ENCODE data around the gene NPR2.

Gene NPR2

DNA sequence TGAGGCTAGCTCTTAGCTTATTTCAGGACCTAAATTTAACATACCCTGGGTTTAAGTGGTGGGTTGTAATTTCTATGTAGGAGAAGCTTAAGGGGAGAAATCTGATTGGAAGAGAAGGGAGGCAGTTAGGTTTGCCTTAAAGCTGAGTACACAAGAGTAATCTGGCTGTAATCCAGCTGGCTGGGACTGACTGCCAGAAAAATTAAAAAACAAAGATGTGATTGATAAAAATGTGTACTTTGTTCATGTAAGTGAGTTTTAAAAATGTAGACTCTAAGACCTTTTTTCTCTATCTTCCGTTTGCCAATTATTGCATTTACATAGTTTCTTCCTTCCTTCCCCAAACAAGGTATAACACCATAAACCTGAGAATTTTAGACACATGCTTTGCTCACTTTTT is 19.9 kb upstream of the NPR2 start:
- DNase-seq (ENCODE audit: low read depth in 2 of 2) = peak; percentile 63 to 66
- H3K4me3 ChIP-seq (replicated peaks in 1 of 2; ENCODE audit: low read depth in 2 of 2, low read length in 2 of 2) = no peak overlapping the region
- TF ChIP-seq, protein P1, sequence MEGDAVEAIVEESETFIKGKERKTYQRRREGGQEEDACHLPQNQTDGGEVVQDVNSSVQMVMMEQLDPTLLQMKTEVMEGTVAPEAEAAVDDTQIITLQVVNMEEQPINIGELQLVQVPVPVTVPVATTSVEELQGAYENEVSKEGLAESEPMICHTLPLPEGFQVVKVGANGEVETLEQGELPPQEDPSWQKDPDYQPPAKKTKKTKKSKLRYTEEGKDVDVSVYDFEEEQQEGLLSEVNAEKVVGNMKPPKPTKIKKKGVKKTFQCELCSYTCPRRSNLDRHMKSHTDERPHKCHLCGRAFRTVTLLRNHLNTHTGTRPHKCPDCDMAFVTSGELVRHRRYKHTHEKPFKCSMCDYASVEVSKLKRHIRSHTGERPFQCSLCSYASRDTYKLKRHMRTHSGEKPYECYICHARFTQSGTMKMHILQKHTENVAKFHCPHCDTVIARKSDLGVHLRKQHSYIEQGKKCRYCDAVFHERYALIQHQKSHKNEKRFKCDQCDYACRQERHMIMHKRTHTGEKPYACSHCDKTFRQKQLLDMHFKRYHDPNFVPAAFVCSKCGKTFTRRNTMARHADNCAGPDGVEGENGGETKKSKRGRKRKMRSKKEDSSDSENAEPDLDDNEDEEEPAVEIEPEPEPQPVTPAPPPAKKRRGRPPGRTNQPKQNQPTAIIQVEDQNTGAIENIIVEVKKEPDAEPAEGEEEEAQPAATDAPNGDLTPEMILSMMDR (IDR thresholded peaks at IDR 0.05; ENCODE audit: low read depth, low read length) = no peak

DNA sequence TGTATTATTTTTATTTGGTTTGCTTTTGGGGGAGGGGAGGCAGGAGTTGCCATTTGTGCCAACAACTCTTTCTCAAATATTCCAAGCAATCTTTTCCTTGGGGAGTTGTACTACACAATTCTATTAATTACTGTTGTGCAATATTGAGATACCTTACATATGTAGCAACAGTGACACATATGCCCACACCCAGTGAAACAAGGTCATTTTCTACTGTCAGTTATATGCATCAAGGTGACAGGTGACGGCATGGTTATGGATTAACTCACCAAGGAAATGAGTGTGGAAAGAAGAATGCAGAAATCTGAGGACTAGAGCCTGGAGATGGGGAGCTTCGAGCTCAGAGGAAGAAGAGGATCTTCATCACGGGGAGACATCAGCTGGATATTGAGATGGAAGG is 19.4 kb upstream of the NPR2 start:
- peak; percentile 32 to 48 for DNase-seq (ENCODE audit: low read depth in 2 of 2)
- TF ChIP-seq, protein P1 (IDR thresholded peaks at IDR 0.05; ENCODE audit: low read depth, low read length) = no peak
- H3K4me3 ChIP-seq (replicated peaks in 1 of 2; ENCODE audit: low read depth in 2 of 2, low read length in 2 of 2) = no peak overlapping the region

DNA sequence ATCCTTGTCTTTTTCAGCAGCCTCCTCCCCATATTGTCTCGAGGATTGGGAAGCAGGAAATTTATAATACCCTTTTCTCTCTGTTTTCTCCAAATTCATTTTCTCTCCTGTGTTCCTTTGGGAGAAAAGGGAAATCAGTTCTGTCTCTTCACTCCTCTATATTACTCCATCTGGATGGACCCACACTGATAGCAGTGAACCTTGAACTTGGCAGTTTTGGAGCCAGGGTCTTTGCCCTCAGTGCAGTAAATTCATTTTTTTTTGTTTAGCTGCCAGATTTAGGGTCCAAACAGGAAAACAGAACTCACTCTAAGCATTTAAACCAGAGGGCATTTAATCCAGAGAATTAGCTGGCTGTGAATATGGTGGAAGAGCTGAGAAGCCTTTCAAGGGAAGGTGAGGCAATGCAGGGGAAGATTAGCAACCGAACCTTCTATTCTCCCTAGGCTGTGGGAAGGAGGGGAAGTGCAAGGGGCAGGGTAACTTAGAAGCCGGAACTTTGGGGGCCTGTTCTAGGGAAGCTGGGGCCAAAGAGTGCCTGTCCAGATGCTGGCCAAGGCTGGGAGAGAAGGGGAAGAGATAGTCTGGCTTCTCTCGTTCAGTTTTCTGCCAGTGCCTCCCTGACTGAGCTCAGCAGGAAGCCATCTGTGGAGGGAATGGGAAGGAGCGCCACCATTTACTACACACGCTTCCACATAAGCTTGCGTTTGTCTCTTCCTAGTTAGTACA is 16.3 kb upstream of the NPR2 start:
- H3K4me3 ChIP-seq (replicated peaks in 1 of 2; ENCODE audit: low read depth in 2 of 2, low read length in 2 of 2) = no peak overlapping the region
- peak in 1 of 2 donors; percentile 46 for DNase-seq (ENCODE audit: low read depth in 2 of 2)
- TF ChIP-seq, protein P1 (IDR thresholded peaks at IDR 0.05; ENCODE audit: low read depth, low read length) = no peak

DNA sequence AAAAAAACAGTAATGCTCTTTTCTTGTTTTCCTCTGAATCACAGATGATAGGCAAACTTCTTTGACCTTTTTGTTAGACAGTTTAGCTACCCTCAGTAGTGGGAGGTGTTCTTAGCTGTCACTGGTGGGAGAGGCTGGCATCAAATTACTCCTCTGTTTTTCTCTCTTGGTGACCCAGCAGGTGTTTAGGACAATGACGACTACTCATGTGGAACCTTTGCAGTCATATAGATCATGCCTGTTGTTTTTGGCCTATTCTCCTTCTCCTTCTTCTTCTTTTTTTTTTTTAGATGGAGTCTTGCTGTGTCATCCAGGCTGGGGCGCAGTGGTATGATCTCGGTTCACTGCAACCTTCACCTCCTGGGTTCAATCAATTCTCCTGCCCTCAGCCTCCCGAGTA is 15.4 kb upstream of the NPR2 start:
- TF ChIP-seq, protein P1 (IDR thresholded peaks at IDR 0.05; ENCODE audit: low read depth, low read length) = no peak
- no peak overlapping the region for H3K4me3 ChIP-seq (replicated peaks in 1 of 2; ENCODE audit: low read depth in 2 of 2, low read length in 2 of 2)
- DNase-seq (ENCODE audit: low read depth in 2 of 2) = no peak

DNA sequence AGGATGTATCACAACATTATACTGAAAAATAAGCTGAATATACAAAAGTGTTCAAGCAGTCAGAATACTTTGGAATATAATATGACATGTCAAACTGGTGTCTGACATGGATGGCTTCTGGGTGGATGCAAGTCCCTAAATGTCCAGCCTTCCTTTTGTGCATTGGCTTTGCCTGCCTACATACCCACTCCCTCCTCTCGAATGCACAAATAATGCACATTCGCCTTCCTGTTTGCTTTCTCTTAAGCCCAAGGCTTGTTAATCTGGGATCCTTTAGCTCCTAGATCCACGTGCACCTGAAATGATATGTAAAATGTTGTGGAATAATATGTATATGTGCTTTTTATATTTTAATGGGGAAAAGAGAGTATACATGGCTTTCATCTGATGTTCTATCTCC is 12.9 kb upstream of the NPR2 start:
- TF ChIP-seq, protein P1 (IDR thresholded peaks at IDR 0.05; ENCODE audit: low read depth, low read length) = no peak
- no peak for DNase-seq (ENCODE audit: low read depth in 2 of 2)
- H3K4me3 ChIP-seq (replicated peaks in 1 of 2; ENCODE audit: low read depth in 2 of 2, low read length in 2 of 2) = no peak overlapping the region

DNA sequence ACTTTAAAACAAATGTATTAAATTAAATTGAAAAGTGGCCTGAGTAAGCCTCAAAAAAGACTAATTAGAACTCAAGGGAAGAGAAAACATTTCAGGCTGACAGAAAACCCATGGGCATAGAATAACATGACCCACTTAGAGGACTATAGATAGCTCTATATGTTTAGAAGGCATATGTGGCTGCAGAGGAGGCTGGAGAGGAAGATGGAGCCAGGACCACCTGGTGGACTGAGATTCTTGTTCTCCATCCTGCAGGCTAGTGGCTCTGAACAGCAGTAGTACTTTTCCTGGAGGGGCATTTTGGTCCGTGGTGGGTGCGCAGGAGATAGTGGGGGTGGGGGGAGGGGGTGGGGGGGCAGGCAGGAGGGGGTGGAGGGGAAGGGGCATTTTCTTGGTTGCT is 10.3 kb upstream of the NPR2 start:
- TF ChIP-seq, protein P1 (IDR thresholded peaks at IDR 0.05; ENCODE audit: low read depth, low read length) = no peak
- no peak overlapping the region for H3K4me3 ChIP-seq (replicated peaks in 1 of 2; ENCODE audit: low read depth in 2 of 2, low read length in 2 of 2)
- DNase-seq (ENCODE audit: low read depth in 2 of 2) = no peak

DNA sequence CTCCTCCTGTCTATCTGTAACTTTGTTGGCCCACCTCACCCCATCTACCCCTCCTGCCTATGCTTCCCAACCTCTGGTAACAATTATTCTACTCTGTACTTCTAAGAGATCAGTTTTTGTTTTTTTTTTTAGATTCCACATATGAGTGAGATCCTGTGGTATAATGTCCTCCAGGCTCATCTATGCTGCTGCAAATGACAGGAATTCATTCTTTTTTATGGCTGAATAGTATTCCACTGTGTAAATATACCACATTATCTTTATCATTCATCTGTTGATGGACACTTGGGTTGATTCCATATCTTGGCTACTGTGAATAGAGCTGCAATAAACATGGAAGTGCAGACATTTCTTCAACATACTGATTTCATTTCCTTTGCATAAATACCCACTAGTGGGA is 8.0 kb upstream of the NPR2 start:
- H3K4me3 ChIP-seq (replicated peaks in 1 of 2; ENCODE audit: low read depth in 2 of 2, low read length in 2 of 2) = no peak overlapping the region
- TF ChIP-seq, protein P1 (IDR thresholded peaks at IDR 0.05; ENCODE audit: low read depth, low read length) = no peak
- no peak for DNase-seq (ENCODE audit: low read depth in 2 of 2)

All from cardiac fibroblast (primary cell).